HepG2 (cell line): Measurements from ENCODE around the gene PHYHIPL. TPM values are rescaled to one million over a fixed set of nuclear protein-coding genes. Genes with fewer than 3 reads are reported as not detected.

Source experiments
- CENPT ChIP-seq: sonication (generic); formaldehyde crosslinking; IDR thresholded peaks from 2 replicates; pipeline ENCODE4 v1.8.0; 2022; ENCODE audit warnings: low read depth, mild to moderate bottlenecking, moderate library complexity, missing genetic modification reagents
- CREB1 ChIP-seq, 2 experiments: fragments of 450-650 bp in 1 of 2; IDR thresholded peaks; 2 replicates each; pipeline ENCODE4 v1.6.1; 2016 to 2017; ENCODE audit warnings: control low read depth in 1 of 2, mild to moderate bottlenecking in 1 of 2, missing compliant biosample characterization in 1 of 2, missing genetic modification characterization in 1 of 2
- GABPB1 ChIP-seq: IDR thresholded peaks from 2 replicates; pipeline ENCODE4 v1.6.1; 2016; ENCODE audit warnings: mild to moderate bottlenecking, missing genetic modification reagents, moderate library complexity, missing compliant biosample characterization
- HMGXB4 ChIP-seq, 2 experiments: sonication (generic) in 1 of 2; formaldehyde crosslinking in 1 of 2; IDR thresholded peaks; 2 replicates each; pipeline versions ENCODE4 v1.4.0 to v1.6.1; 2018 to 2020; ENCODE audit warnings: missing genetic modification reagents in 2 of 2, borderline replicate concordance in 1 of 2, low read depth in 1 of 2, mild to moderate bottlenecking in 1 of 2, missing biosample characterization in 1 of 2
- LRRFIP1 ChIP-seq: sonication (generic); formaldehyde crosslinking; conservative IDR thresholded peaks from 2 replicates; pipeline ENCODE4 v1.4.0; 2020; ENCODE audit warnings: missing genetic modification reagents
- NFE2L2 ChIP-seq: fragments of 150-350 bp; IDR thresholded peaks from 2 replicates; pipeline ENCODE4 v1.6.1; 2014; ENCODE audit warnings: low read length
- RAD21 ChIP-seq: fragments of 450-650 bp; formaldehyde crosslinking; IDR thresholded peaks from 2 replicates; pipeline ENCODE4 v1.5.0; 2020; ENCODE audit warnings: mild to moderate bottlenecking
- RNF2 ChIP-seq: fragments of 450-650 bp; conservative IDR thresholded peaks from 2 replicates; pipeline ENCODE4 v1.6.1; 2016; ENCODE audit warnings: low read depth
- SALL2 ChIP-seq: sonication (generic); formaldehyde crosslinking; IDR thresholded peaks from 2 replicates; pipeline ENCODE4 v1.8.1; 2023; ENCODE audit warnings: mild to moderate bottlenecking, missing genetic modification reagents, inconsistent platforms
- SMYD3 ChIP-seq: sonication (generic); formaldehyde crosslinking; IDR thresholded peaks from 2 replicates; pipeline ENCODE4 v1.8.1; 2023; ENCODE audit warnings: mild to moderate bottlenecking, missing genetic modification reagents
- SRF ChIP-seq: IDR thresholded peaks from 2 replicates; pipeline ENCODE4 v1.6.1; 2011; ENCODE audit warnings: mild to moderate bottlenecking, low read depth, low read length, moderate library complexity
- ZNF496 ChIP-seq: sonication (generic); formaldehyde crosslinking; IDR thresholded peaks from 2 replicates; pipeline ENCODE4 v1.8.1; 2023; ENCODE audit warnings: mild to moderate bottlenecking, moderate library complexity, missing genetic modification reagents; ENCODE audit not compliant: insufficient replicate concordance
- ZNF512B ChIP-seq: sonication (generic); formaldehyde crosslinking; IDR thresholded peaks from 2 replicates; pipeline ENCODE4 v1.5.1; 2020; ENCODE audit warnings: missing genetic modification reagents, mild to moderate bottlenecking, borderline replicate concordance
- ZNF772 ChIP-seq: sonication (generic); formaldehyde crosslinking; IDR thresholded peaks from 2 replicates; pipeline ENCODE4 v1.5.0; 2020; ENCODE audit warnings: mild to moderate bottlenecking, missing genetic modification reagents
- ZNF781 ChIP-seq: sonication (generic); formaldehyde crosslinking; IDR thresholded peaks from 2 replicates; pipeline ENCODE4 v1.5.1; 2020; ENCODE audit warnings: borderline replicate concordance, mild to moderate bottlenecking, missing genetic modification reagents; ENCODE audit errors: not compliant biosample characterization
- ZNF879 ChIP-seq: sonication (generic); formaldehyde crosslinking; IDR thresholded peaks from 2 replicates; pipeline ENCODE4 v1.8.1; 2023; ENCODE audit warnings: missing genetic modification reagents
- ZSCAN31 ChIP-seq: sonication (generic); formaldehyde crosslinking; IDR thresholded peaks from 2 replicates; pipeline ENCODE4 v1.5.0; 2020; ENCODE audit warnings: low read depth, mild to moderate bottlenecking, missing genetic modification reagents
- polyA plus RNA-seq, 8 experiments: library from polyadenylated mRNA; depleted of rRNA in 3 of 8; stranded (reverse) in 7 of 8; unstranded in 1 of 8; fragments of >200 nt; fragmentation: Illumina TruSeq in 4 of 8; extraction: Trizol in 4 of 8; gene quantifications; 2 replicates each; pipeline versions ENCODE4 v1.2.1 to v1.2.3, GENCODE V29; 2011 to 2016; ENCODE audit warnings: low read depth in 4 of 8, missing spikeins in 1 of 8, mixed read lengths in 1 of 8; ENCODE audit not compliant: insufficient read depth in 1 of 8
- total RNA-seq, 5 experiments: library from RNA; depleted of rRNA; stranded (reverse); fragments of >200 nt; fragmentation: Illumina TruSeq; extraction: Trizol; gene quantifications; 2 replicates each; pipeline ENCODE4 v1.2.3, GENCODE V29; 2016; ENCODE audit warnings: low read depth in 1 of 5
- TF ChIP-seq, protein P1 (sequence below): sonication (generic); formaldehyde crosslinking; IDR thresholded peaks from 2 replicates; pipeline ENCODE4 v1.8.1; 2022; ENCODE audit warnings: low read depth, mild to moderate bottlenecking, missing genetic modification reagents

PHYHIPL gene
- total and polyA plus RNA-seq, 2 of the 13 experiments (the other 11 are each of a cell fraction or from before 2014, with no cell fraction given) = 40.6 to 78.5 TPM

DNA sequence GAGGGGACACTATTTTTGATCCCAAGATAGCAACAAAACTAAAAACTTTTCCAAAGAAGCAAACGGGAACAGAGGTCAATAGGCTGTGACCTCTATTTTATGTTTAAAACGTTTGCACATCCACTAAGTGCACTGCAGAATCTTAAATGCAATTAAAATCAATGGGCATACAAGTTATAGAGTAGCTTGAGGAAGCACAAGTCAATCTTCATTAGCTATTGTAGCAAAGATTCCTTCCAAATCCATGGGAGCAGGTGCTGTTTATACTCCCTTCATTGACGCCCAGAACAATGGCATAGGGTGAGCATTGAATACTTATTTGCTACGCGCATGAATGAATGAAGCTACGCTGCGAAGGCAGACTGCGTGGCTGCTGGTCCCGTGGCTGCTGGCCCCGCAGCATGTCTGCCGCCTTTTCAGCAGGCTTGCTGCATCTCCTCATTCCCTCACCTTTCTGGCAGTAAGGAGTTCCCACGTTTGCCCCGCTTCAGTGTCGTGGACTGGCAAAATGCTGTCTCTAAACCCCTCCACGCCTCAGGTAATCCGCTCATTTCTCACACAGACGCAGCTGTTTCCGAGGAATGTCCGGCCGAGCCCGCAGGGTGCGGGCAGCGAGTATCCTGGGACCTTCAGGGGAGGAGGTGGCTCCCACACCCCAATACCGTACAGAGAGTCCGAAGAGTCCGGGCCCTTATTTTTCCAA is 754 bp upstream of the PHYHIPL start (continued):
- no peak for TF ChIP-seq ZNF879
- TF ChIP-seq NFE2L2 = no peak
- TF ChIP-seq, protein P1, sequence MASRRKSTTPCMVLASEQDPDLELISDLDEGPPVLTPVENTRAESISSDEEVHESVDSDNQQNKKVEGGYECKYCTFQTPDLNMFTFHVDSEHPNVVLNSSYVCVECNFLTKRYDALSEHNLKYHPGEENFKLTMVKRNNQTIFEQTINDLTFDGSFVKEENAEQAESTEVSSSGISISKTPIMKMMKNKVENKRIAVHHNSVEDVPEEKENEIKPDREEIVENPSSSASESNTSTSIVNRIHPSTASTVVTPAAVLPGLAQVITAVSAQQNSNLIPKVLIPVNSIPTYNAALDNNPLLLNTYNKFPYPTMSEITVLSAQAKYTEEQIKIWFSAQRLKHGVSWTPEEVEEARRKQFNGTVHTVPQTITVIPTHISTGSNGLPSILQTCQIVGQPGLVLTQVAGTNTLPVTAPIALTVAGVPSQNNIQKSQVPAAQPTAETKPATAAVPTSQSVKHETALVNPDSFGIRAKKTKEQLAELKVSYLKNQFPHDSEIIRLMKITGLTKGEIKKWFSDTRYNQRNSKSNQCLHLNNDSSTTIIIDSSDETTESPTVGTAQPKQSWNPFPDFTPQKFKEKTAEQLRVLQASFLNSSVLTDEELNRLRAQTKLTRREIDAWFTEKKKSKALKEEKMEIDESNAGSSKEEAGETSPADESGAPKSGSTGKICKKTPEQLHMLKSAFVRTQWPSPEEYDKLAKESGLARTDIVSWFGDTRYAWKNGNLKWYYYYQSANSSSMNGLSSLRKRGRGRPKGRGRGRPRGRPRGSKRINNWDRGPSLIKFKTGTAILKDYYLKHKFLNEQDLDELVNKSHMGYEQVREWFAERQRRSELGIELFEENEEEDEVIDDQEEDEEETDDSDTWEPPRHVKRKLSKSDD (CRISPR knock-in tag) = no peak
- peak; percentile 80; the same call in 1 of the 2 replicates for TF ChIP-seq ZNF512B (CRISPR knock-in tag)
- 0 out of 2 replicates have a peak, but pooled peaks have one; percentile 30 for TF ChIP-seq GABPB1 (CRISPR knock-in tag)
- TF ChIP-seq SALL2 (CRISPR knock-in tag) = no peak
- TF ChIP-seq ZNF781 (CRISPR knock-in tag) = no peak
- TF ChIP-seq ZNF496 (CRISPR knock-in tag) = no peak
- no peak for TF ChIP-seq LRRFIP1
- no peak for TF ChIP-seq SMYD3
- 0 out of 2 replicates have a peak, but pooled peaks have one; percentile 64 for TF ChIP-seq ZSCAN31 (CRISPR knock-in tag)
- TF ChIP-seq RAD21 (CRISPR knock-in tag) = 0 out of 2 replicates have a peak, but pooled peaks have one; percentile 5
- no peak for TF ChIP-seq CREB1 (IDR thresholded peaks at IDR 0.05)
- TF ChIP-seq CREB1 (CRISPR knock-in tag; IDR thresholded peaks at IDR 0.05) = no peak
- no peak for TF ChIP-seq SRF
- peak; percentile 58; the same call in 1 of the 2 replicates for TF ChIP-seq ZNF772 (CRISPR knock-in tag)
- TF ChIP-seq CENPT (CRISPR knock-in tag) = no peak; the same call in 1 of the 2 replicates
- no peak; the same call in 1 of the 2 replicates for TF ChIP-seq RNF2
- 0 out of 4 replicates have a peak, but pooled peaks of 1 of the 2 experiments have one; percentile 16 for TF ChIP-seq HMGXB4 (CRISPR knock-in tag; IDR thresholded peaks at IDR 0.05; ENCODE audit: borderline replicate concordance in 1 of 2, low read depth in 1 of 2)
